ENCODE data around the gene RASSF4.
A peak's percentile ranks its signal among the peaks of the same experiment; 100 is the strongest.

RASSF4 gene

GRCh38 chr10:44930904-44931620 is 28.5 kb upstream of the RASSF4 start:
- H3K36me3 ChIP-seq (ENCODE audit: insufficient read depth, low read length), result no peaks in the 10 kb centered on the region
- no peaks in the 10 kb centered on the region for H4K20me1 ChIP-seq (ENCODE audit: insufficient read depth, low read length)
- H3K79me2 ChIP-seq (ENCODE audit: insufficient read depth, low read length), result no peaks in the 10 kb centered on the region
- no peak overlapping the region for H3K9ac ChIP-seq (ENCODE audit: low read depth, low read length)
- no peak overlapping the region for H2AFZ ChIP-seq (ENCODE audit: low read depth, low read length)
- H3K4me2 ChIP-seq (ENCODE audit: insufficient read depth, low read length), result no peak overlapping the region
- no peak overlapping the region for H3K27ac ChIP-seq (ENCODE audit: low read length)
- no peak for ATAC-seq (ENCODE audit: insufficient read depth, low read depth)
- H3K4me3 ChIP-seq (ENCODE audit: low read depth in 1 of 2, low read length in 2 of 2), result no peak overlapping the region
- no peaks in the 10 kb centered on the region for H3K27me3 ChIP-seq (ENCODE audit: insufficient read depth, low read length, poor library complexity)
- TF ChIP-seq EZH2 (IDR thresholded peaks at IDR 0.05; ENCODE audit: borderline replicate concordance, low read depth, low read length, severe bottlenecking) (no peak), CTCF (IDR thresholded peaks at IDR 0.05; ENCODE audit: borderline replicate concordance, extremely low read depth, low read length, poor library complexity, severe bottlenecking) (no peak)
- DNase-seq, result no peak
- H3K9me3 ChIP-seq (ENCODE audit: insufficient read depth, low read length, severe bottlenecking), result no peaks in the 10 kb centered on the region
- peaks cover 26% of the 10 kb centered on the region for H3K4me1 ChIP-seq (ENCODE audit: insufficient read depth, low read length)

GRCh38 chr10:44931621-44932516 is 27.7 kb upstream of the RASSF4 start:
- no peaks in the 10 kb centered on the region for H3K36me3 ChIP-seq (ENCODE audit: insufficient read depth, low read length)
- peaks cover 33% of the 10 kb centered on the region for H3K4me1 ChIP-seq (ENCODE audit: insufficient read depth, low read length)
- no peaks in the 10 kb centered on the region for H3K79me2 ChIP-seq (ENCODE audit: insufficient read depth, low read length)
- no peak overlapping the region for H3K9ac ChIP-seq (ENCODE audit: low read depth, low read length)
- no peak for DNase-seq
- no peak overlapping the region for H3K4me3 ChIP-seq (ENCODE audit: low read depth in 1 of 2, low read length in 2 of 2)
- no peak overlapping the region for H3K27ac ChIP-seq (ENCODE audit: low read length)
- H3K4me2 ChIP-seq (ENCODE audit: insufficient read depth, low read length), result no peak overlapping the region
- no peak for ATAC-seq (ENCODE audit: insufficient read depth, low read depth)
- no peak overlapping the region for H2AFZ ChIP-seq (ENCODE audit: low read depth, low read length)
- TF ChIP-seq EZH2 (IDR thresholded peaks at IDR 0.05; ENCODE audit: borderline replicate concordance, low read depth, low read length, severe bottlenecking) (no peak), CTCF (IDR thresholded peaks at IDR 0.05; ENCODE audit: borderline replicate concordance, extremely low read depth, low read length, poor library complexity, severe bottlenecking) (no peak)
- H3K9me3 ChIP-seq (ENCODE audit: insufficient read depth, low read length, severe bottlenecking), result no peaks in the 10 kb centered on the region
- no peaks in the 10 kb centered on the region for H3K27me3 ChIP-seq (ENCODE audit: insufficient read depth, low read length, poor library complexity)
- H4K20me1 ChIP-seq (ENCODE audit: insufficient read depth, low read length), result no peaks in the 10 kb centered on the region

GRCh38 chr10:44932517-44933450 is 26.8 kb upstream of the RASSF4 start:
- Histone ChIP-seq H3K9ac (ENCODE audit: low read depth, low read length) (no peak overlapping the region), H3K36me3 (ENCODE audit: insufficient read depth, low read length) (no peaks in the 10 kb centered on the region), H3K9me3 (ENCODE audit: insufficient read depth, low read length, severe bottlenecking) (no peaks in the 10 kb centered on the region), H3K27ac (ENCODE audit: low read length) (peak overlapping the region; percentile 69), H3K4me1 (ENCODE audit: insufficient read depth, low read length) (peaks cover 33% of the 10 kb centered on the region), H3K4me3 (ENCODE audit: low read depth in 1 of 2, low read length in 2 of 2) (no peak overlapping the region), H2AFZ (ENCODE audit: low read depth, low read length) (peak overlapping the region; percentile 53), H3K4me2 (ENCODE audit: insufficient read depth, low read length) (no peak overlapping the region), H4K20me1 (ENCODE audit: insufficient read depth, low read length) (no peaks in the 10 kb centered on the region), H3K27me3 (ENCODE audit: insufficient read depth, low read length, poor library complexity) (no peaks in the 10 kb centered on the region), H3K79me2 (ENCODE audit: insufficient read depth, low read length) (no peaks in the 10 kb centered on the region)
- ATAC-seq (ENCODE audit: insufficient read depth, low read depth) (peak; percentile 94), DNase-seq (peak; percentile 88)
- TF ChIP-seq EZH2 (IDR thresholded peaks at IDR 0.05; ENCODE audit: borderline replicate concordance, low read depth, low read length, severe bottlenecking) (no peak), CTCF (IDR thresholded peaks at IDR 0.05; ENCODE audit: borderline replicate concordance, extremely low read depth, low read length, poor library complexity, severe bottlenecking) (peak; percentile 97)

Measured in DND-41 (cell line).